WTC11 (cell line): ENCODE results near the gene TOB2.
A peak's percentile ranks its signal among the peaks of the same experiment; 100 is the strongest.

Experiments used
- ATF1 ChIP-seq: sonication (generic); formaldehyde crosslinking; IDR thresholded peaks from 2 replicates; pipeline ENCODE4 v1.8.1; 2023; ENCODE audit warnings: mild to moderate bottlenecking, moderate library complexity, missing genetic modification reagents
- CTCF ChIP-seq: fragments of 200-600 bp; IDR thresholded peaks from 2 replicates; pipeline ENCODE4 v1.8.0; 2022; ENCODE audit warnings: antibody characterized with exemption
- KAT7 ChIP-seq: sonication (generic); formaldehyde crosslinking; IDR thresholded peaks from 2 replicates; pipeline ENCODE4 v1.8.1; 2023; ENCODE audit warnings: missing genetic modification reagents, mild to moderate bottlenecking, borderline replicate concordance
- MAX ChIP-seq: sonication (generic); formaldehyde crosslinking; IDR thresholded peaks from 2 replicates; pipeline ENCODE4 v1.8.0; 2022; ENCODE audit warnings: mild to moderate bottlenecking, missing genetic modification reagents
- SMAD3 ChIP-seq: sonication (generic); formaldehyde crosslinking; IDR thresholded peaks from 2 replicates; pipeline ENCODE4 v1.8.0; 2022; ENCODE audit warnings: missing genetic modification reagents, mild to moderate bottlenecking, borderline replicate concordance
- ZNF138 ChIP-seq: sonication (generic); formaldehyde crosslinking; conservative IDR thresholded peaks from 2 replicates; pipeline ENCODE4 v1.8.1; 2022; ENCODE audit warnings: mild to moderate bottlenecking, moderate library complexity, missing genetic modification reagents
- ZNF416 ChIP-seq: fragments of 250-450 bp; sonication (Bioruptor Pico); IDR thresholded peaks from 2 replicates; pipeline ENCODE4 v1.9.0; 2021; ENCODE audit warnings: mild to moderate bottlenecking, inconsistent platforms

- TF ChIP-seq KAT7 (no peak), CTCF (peak; percentile 85), ATF1 (CRISPR knock-in tag) (no peak), MAX (CRISPR knock-in tag) (peak; percentile 49; the same call in 1 of the 2 replicates), SMAD3 (CRISPR knock-in tag) (no peak), ZNF138 (no peak), ZNF416 (CRISPR knock-in tag) (no peak)
These were observed 42.9 kb downstream of the TOB2 start for GRCh38 chr22:41403532-41404318.
